ENCODE data around the gene ADAP1.
A peak's percentile ranks its signal among the peaks of the same experiment; 100 is the strongest.
"Not testable (repeated sequence)": the region's sequence is repeated elsewhere in the genome, so short reads cannot be mapped to it uniquely, and the experiment has no call there.

ADAP1 gene

DNA sequence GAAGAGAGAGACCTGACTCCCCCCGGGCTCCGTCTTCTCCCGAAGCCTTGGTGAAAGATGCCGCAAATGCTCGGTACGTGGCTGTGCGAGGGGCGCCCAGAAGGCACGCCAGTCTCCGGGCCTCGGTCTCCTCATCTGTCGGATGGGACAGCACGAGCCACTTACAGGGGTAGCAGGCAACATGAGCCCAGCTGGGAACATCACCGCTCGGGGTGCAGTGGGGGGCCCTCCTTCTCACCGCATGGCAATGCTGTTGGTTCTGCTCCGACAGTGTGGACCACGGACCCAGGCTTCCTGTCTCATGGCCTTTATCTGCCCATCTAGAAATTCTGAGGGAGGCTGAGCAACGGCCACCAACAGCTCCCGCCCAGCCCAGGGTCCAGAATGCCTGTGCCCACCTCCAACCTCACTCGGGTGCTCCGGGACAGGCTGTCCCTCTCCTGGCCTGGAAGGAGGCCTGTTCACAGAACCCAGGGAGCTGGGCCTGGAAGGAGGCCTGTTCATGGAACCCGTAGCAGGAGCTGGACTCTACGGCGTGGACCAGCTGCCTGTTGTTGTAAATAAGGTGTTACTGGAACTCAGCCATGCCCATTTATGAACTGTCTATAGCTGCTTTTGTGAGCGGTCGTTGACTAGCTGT, 15.8 kb downstream of the ADAP1 start:
- no peak for DNase-seq (ENCODE audit: low read depth in 2 of 2)

GRCh38 chr7:937856-938484, 16.5 kb downstream of the ADAP1 start:
- DNase-seq (ENCODE audit: low read depth in 2 of 2): no peak

GRCh38 chr7:936386-937054, 18.0 kb downstream of the ADAP1 start:
- no peak for DNase-seq (ENCODE audit: low read depth in 2 of 2)

DNA sequence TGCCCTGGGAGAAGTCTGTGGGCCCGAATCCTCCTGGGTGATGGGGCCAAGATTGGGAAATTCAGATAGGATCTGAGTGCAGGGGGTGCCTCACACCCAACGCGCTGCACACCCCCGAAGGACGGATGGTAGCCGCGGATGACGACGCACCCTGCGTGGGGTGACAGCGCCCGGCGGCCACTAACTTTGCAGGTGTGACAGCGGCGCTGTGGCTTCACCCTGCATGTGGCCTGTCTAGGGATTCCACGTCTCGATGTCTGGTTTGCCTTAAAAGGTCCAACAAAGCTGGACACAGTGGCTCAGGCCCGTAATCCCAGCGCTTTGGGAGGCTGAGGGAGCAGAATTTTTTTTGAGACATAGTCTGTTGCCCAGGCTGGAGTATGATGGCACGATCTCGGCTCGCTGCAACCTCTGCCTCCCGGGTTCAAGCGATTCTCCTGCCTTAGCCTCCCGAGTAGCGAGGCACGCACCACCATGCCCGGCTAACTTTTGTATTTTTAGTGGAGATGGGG, 18.6 kb downstream of the ADAP1 start:
- DNase-seq (ENCODE audit: low read depth in 2 of 2): no peak

DNA sequence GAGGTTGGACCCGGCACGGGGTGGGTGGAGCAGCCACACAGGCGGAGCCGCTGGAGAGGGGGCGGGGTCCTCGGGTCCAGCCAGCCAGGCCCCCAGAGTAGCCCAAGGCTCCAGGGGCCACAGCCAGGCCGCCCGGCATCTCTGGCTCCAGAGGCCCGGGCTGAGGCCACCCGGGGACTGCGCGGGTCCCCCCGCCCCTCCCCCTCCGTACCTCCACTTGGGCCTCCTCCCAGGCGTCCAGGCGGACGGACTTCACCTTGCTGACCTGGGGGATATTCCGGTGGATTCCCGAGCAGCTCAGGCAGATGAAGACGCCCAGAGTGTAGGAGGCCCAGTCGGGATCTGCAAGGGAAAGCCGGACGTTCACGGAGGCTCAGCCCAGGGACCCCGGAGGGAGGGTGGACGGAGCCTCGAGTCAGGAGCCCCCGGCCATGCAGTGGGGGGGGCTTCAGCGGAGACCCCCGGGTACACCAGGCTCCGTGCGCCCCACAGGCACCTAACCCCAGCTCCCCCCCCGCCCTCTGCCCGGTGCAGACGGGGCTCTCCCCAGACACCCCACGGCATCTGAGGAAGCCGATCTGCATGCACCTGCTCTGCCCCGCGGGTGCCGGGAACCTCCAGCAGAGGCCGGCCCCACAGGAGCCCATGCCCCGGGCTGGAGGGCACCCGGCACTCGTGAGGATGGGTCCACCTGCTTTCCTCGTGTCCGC, 19.2 kb downstream of the ADAP1 start:
- DNase-seq (ENCODE audit: low read depth in 2 of 2): no peak

- no peak for DNase-seq (ENCODE audit: low read depth in 2 of 2)
These were observed 19.9 kb downstream of the ADAP1 start for GRCh38 chr7:934469-935163.

DNA sequence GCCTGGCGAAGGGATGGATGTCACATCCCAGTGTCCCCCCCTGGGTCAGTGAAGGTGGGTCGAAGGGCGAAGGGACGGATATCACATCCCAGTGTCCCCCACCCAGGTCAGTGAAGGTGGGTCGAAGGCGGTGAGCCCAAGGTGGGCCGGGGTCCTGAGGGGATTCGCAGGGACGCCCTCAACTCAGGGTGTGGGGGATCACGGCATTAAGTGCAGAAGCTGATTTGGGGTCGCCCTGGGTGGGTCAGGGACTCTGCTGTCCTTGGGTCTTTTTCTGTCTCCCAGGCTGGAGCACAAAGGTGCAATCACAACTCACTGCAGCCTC, 21.9 kb downstream of the ADAP1 start:
- DNase-seq (ENCODE audit: low read depth in 2 of 2): no peak

DNA sequence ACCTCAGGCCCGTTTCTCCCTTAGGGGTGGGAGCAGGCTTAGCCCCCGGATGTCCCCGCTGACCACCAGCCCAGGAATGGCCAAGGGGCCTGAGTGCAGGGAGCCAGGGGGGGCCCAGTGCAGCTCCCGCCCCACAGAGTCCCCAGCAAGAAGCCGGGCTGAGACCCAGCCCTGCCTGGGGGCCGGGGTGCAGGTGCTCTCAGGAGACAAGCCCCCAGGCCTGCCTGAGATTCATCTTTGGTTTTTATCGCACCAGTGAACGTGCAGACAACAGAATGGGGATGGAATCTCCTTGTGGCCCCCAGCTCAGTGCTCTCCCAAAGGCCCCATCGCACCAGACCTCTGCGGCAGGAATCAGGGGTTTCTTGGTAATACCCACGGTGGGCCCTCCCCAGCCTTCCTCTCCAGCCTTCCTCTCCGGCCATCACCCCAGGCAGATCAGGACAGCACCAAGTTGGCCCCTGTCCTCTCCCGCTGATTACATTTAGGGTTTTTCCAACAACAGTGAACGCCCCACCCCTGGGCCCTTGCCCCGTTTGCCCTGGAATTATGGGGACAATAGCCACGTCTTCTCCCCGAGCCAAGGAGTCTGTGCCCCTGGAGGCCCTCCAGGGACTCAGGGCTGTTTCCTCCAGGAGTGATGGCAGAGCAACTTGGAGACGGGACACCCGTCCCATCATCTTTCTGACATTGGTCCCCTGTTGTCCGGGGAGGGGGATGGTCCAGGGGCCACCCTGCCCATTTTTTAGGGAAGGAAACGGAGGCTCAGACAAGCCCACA, 22.4 kb downstream of the ADAP1 start:
- DNase-seq (ENCODE audit: low read depth in 2 of 2): no peak

- no peak for DNase-seq (ENCODE audit: low read depth in 2 of 2)
These were observed 23.3 kb downstream of the ADAP1 start for GRCh38 chr7:930975-931758.

DNA sequence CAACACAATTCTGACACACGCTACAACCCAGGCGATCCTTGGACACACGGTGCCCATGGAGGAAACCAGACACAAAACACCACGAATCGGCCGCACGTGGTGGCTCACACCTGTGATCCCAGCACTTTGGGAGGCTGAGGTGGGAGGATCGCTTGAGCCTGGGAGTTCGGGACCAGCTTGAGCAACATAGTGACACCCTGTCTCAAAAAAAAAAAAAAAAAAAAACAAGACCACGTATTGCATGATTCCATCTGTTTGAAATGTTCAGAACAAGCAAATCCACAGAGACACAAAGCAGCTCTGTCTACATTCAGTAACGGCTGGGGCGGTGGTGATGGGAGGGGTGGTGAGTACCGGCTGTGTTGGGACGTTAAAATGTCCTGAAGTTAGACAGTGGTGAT, 25.2 kb downstream of the ADAP1 start:
- DNase-seq (ENCODE audit: low read depth in 2 of 2): no peak

- no peak for DNase-seq (ENCODE audit: low read depth in 2 of 2)
These were observed 27.3 kb downstream of the ADAP1 start for GRCh38 chr7:927031-927671.

GRCh38 chr7:926061-927030, 28.1 kb downstream of the ADAP1 start:
- DNase-seq (ENCODE audit: low read depth in 2 of 2): no peak

DNA sequence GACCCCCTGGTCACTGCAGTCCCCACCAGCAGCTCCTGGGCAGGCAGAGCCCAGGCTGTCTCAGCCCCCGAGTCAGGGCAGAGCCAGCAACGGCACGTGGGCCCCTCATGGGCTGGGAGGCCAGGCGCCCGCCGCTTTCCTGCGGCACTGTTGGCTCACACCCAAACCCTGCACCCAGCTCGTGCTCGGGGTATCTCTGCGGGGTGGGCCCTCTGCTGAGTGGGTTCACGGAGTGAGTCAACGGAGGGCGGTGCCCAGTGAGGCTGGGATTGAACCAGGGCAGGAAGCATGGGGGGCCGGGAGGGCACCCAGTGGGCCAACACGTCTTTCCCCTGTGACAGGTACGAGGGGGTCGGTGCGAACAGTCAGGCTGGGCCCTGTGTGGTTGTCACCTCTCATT, 28.9 kb downstream of the ADAP1 start:
- DNase-seq (ENCODE audit: low read depth in 2 of 2): peak; percentile 64 to 71

- DNase-seq (ENCODE audit: low read depth in 2 of 2): no peak
These were observed 29.8 kb downstream of the ADAP1 start for GRCh38 chr7:924541-925231.

- not testable (repeated sequence) for DNase-seq (ENCODE audit: low read depth in 2 of 2)
These were observed 30.4 kb downstream of the ADAP1 start for GRCh38 chr7:924042-924441.

DNA sequence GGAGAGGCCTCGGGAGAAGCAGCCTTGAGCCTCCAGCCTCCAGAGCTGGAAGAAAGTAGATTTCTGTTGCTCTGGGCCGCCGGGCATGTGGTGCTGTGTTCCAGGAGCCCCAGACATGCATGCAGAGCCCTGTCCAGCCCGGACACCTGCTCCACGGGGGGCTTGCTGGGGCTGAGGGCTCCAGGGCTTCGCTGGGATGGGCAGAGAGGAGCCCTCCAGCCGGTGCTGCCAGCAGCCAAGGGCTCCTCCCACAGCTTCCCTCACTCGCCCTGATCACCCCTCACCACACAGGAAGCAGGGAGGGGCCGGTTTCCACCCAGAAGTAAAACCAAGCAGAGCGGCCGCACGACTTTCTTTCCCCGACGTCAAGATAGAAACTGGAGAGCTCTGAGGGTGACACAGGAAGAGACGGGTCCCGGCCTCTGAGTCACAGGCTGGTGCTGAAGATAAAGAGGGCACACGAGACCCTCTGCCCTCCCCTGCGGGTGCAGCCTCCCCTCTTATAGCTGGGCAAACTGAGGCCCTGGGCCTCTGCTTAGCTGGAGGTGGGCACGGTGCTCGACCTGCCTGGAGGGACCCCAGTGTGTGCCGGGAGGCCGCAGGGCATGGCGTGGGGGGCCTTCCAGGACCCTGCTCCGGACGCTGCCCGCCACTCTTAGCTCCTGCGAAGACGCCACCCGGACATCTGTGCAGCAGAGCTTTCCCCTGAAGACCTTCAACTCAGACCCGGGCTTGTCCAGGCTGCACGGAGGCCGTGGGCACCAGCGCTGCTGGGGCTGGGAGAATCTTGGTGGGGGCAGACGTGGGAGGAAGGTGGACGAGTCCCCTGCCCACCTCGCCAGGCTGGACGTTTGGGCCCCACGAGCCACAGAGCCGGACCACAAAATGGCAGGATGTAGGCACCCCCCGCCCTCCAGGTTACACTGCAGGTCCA, 31.1 kb downstream of the ADAP1 start:
- DNase-seq (ENCODE audit: low read depth in 2 of 2): peak; percentile 83 to 88

All from stimulated activated CD8-positive, alpha-beta memory T cell treated with anti-CD3 and anti-CD28 coated beads, Interleukin-2, amount 100 ng/mL, for 1 hour (primary cell).